GM23338 (cell line): Measurements from ENCODE around the gene AKIP1. TPM values are rescaled to one million over a fixed set of nuclear protein-coding genes. Genes with fewer than 3 reads are reported as not detected.

Experiments
- ATAC-seq: fragments of 200-7000 bp; cut with Tn5 transposase; 3 replicates; pipeline ENCODE4 v1.9.1; 2020
- DNase-seq: peaks from one replicate; pipeline ENCODE4 v3.0.0-alpha.2; 2015; ENCODE audit warnings: low spot score
- H2AFZ ChIP-seq: fragments of 200-600 bp; sonication (generic); 2 replicates; pipeline ENCODE4 v1.8.0; 2016; ENCODE audit warnings: antibody characterized with exemption, mild to moderate bottlenecking, moderate library complexity
- H3F3A ChIP-seq: fragments of 200-600 bp; sonication (generic); replicated peaks from 2 replicates; pipeline ENCODE4 v1.8.0; 2017; ENCODE audit warnings: antibody characterized with exemption, mixed run types, low read depth
- H3K27ac ChIP-seq: fragments of 200-600 bp; sonication (generic); 2 replicates; pipeline ENCODE4 v1.6.1; 2016; ENCODE audit warnings: low read depth
- H3K27me3 ChIP-seq: fragments of 200-600 bp; sonication (generic); 2 replicates; pipeline ENCODE4 v1.8.0; 2016; ENCODE audit warnings: mild to moderate bottlenecking, mixed run types, moderate library complexity; ENCODE audit not compliant: insufficient read depth
- H3K36me3 ChIP-seq: fragments of 200-600 bp; sonication (generic); 2 replicates; pipeline ENCODE4 v1.8.0; 2016; ENCODE audit warnings: mild to moderate bottlenecking; ENCODE audit not compliant: insufficient read depth
- H3K4me1 ChIP-seq: fragments of 200-600 bp; sonication (generic); 2 replicates; pipeline ENCODE4 v1.8.0; 2016; ENCODE audit warnings: mild to moderate bottlenecking, moderate library complexity; ENCODE audit not compliant: insufficient read depth
- H3K4me2 ChIP-seq: fragments of 200-600 bp; sonication (generic); 2 replicates; pipeline ENCODE4 v1.7.1; 2017; ENCODE audit warnings: mixed run types
- H3K4me3 ChIP-seq: fragments of 200-600 bp; sonication (generic); 2 replicates; pipeline ENCODE4 v1.6.1; 2016; ENCODE audit warnings: mixed run types
- H3K79me2 ChIP-seq: fragments of 200-600 bp; sonication (generic); replicated peaks from 2 replicates; pipeline ENCODE4 v1.8.0; 2017; ENCODE audit warnings: mild to moderate bottlenecking; ENCODE audit not compliant: insufficient read depth
- H3K9me2 ChIP-seq: fragments of 200-600 bp; sonication (generic); 2 replicates; pipeline ENCODE4 v1.8.0; 2017; ENCODE audit not compliant: insufficient read depth
- H4K20me1 ChIP-seq: fragments of 200-600 bp; sonication (generic); replicated peaks from 2 replicates; pipeline ENCODE4 v1.8.0; 2017; ENCODE audit warnings: mild to moderate bottlenecking; ENCODE audit not compliant: insufficient read depth
- H3K27ac Mint-ChIP-seq: 2 replicates; pipeline ENCODE4 v1.8.0; 2020; ENCODE audit warnings: inconsistent platforms, mild to moderate bottlenecking, moderate library complexity, mixed read lengths
- H3K27me3 Mint-ChIP-seq: 3 replicates; pipeline ENCODE4 v1.8.0; 2022; ENCODE audit warnings: low read depth, mild to moderate bottlenecking, moderate library complexity, mixed read lengths, inconsistent platforms; ENCODE audit not compliant: insufficient read depth, poor library complexity
- H3K36me3 Mint-ChIP-seq: 3 replicates; pipeline ENCODE4 v1.8.0; 2021; ENCODE audit warnings: low read depth, mild to moderate bottlenecking, inconsistent platforms, moderate library complexity, mixed read lengths
- H3K4me1 Mint-ChIP-seq: 3 replicates; pipeline ENCODE4 v1.8.0; 2020; ENCODE audit warnings: mild to moderate bottlenecking, inconsistent platforms, mixed read lengths
- H3K4me3 Mint-ChIP-seq: 3 replicates; pipeline ENCODE4 v1.8.0; 2021; ENCODE audit warnings: moderate library complexity, mild to moderate bottlenecking, inconsistent platforms, mixed read lengths
- H3K9me3 Mint-ChIP-seq: 3 replicates; pipeline ENCODE4 v1.8.0; 2020; ENCODE audit warnings: moderate library complexity, mild to moderate bottlenecking, inconsistent platforms, mixed read lengths
- CTCF ChIP-seq, 2 experiments: fragments of 200-600 bp in 1 of 2; sonication (generic) in 1 of 2; conservative IDR thresholded peaks; 2 replicates each; pipeline versions ENCODE4 v1.5.1 to v1.6.1; 2016 to 2017; ENCODE audit warnings: antibody characterized with exemption in 2 of 2, low read depth in 2 of 2, mild to moderate bottlenecking in 2 of 2, moderate library complexity in 1 of 2
- EZH2 ChIP-seq: fragments of 200-600 bp; sonication (generic); IDR thresholded peaks from one replicate; pipeline ENCODE4 v1.8.0; 2017; ENCODE audit warnings: antibody characterized with exemption, mild to moderate bottlenecking, low read depth; ENCODE audit not compliant: unreplicated experiment
- EZH2phosphoT487 ChIP-seq: fragments of 200-600 bp; sonication (generic); IDR thresholded peaks from one replicate; pipeline ENCODE4 v1.8.1; 2018; ENCODE audit warnings: antibody characterized with exemption; ENCODE audit not compliant: unreplicated experiment
- NANOG ChIP-seq: IDR thresholded peaks from 2 replicates; pipeline ENCODE4 v1.6.1; 2016; ENCODE audit warnings: antibody characterized with exemption, borderline replicate concordance
- POLR2AphosphoS5 ChIP-seq: IDR thresholded peaks from 2 replicates; pipeline ENCODE4 v1.6.1; 2016; ENCODE audit warnings: antibody characterized with exemption, low read depth
- REST ChIP-seq: IDR thresholded peaks from one replicate; pipeline ENCODE4 v1.6.1; 2018; ENCODE audit warnings: antibody characterized with exemption; ENCODE audit not compliant: unreplicated experiment
- ZNF462 ChIP-seq: fragments of 250-450 bp; sonication (Bioruptor Pico); IDR thresholded peaks from 2 replicates; pipeline ENCODE4 v1.5.0; 2020; ENCODE audit warnings: mild to moderate bottlenecking, moderate library complexity
- polyA plus RNA-seq: library from polyadenylated mRNA; unstranded; fragments of >200 nt; fragmentation: Nextera tagmentation; extraction: Ambion mirVana; gene quantifications from 2 replicates; pipeline ENCODE4 v1.2.1, GENCODE V29; 2016
- total RNA-seq: library from RNA; depleted of rRNA; stranded (reverse); fragments of >200 nt; shearing (Covaris generic); gene quantifications from 2 replicates; pipeline ENCODE4 v1.2.3, GENCODE V29; 2014

AKIP1 gene
- total and polyA plus RNA-seq, 2 experiments from 2014 or later, result 11.1 to 14.0 TPM

- Histone ChIP-seq H4K20me1 (no peaks in the 10 kb centered on the region), H3K9me2 (no peaks in the 10 kb centered on the region), H3K4me1 (peaks cover 9% of the 10 kb centered on the region), H3K27me3 (0 out of 2 replicates have a peak, but pooled peaks cover 5% of the 10 kb centered on the region), H3K4me2 (peak overlapping the region; percentile 80; the same call in 1 of the 2 replicates), H3K36me3 (no peaks in the 10 kb centered on the region), H3K79me2 (no peaks in the 10 kb centered on the region; the same call in 1 of the 2 replicates), H3F3A (peaks cover 6% of the 10 kb centered on the region; the same call in 1 of the 2 replicates), H2AFZ (no peak overlapping the region), H3K27ac (no peak overlapping the region), H3K4me3 (peak overlapping the region; percentile 59; the same call in 1 of the 2 replicates)
- Mint-ChIP-seq H3K4me3 (peak overlapping the region; percentile 77), H3K27me3 (peaks cover 10% of the 10 kb centered on the region), H3K36me3 (no peaks in the 10 kb centered on the region), H3K27ac (no peak overlapping the region), H3K9me3 (no peaks in the 10 kb centered on the region), H3K4me1 (peaks cover 11% of the 10 kb centered on the region)
- no peak for ATAC-seq
- TF ChIP-seq POLR2AphosphoS5 (no peak), NANOG (no peak), CTCF (conservative IDR thresholded peaks at IDR 0.05; ENCODE audit: low read depth in 2 of 2) (no peak), REST (no peak), EZH2phosphoT487 (no peak), ZNF462 (CRISPR knock-in tag) (no peak), EZH2 (no peak)
- DNase-seq, result no peak
Observed at GRCh38 chr11:8871962-8872361, 39.0 kb upstream of the AKIP1 start.
